RWPE1 (cell line): ENCODE data around the gene GTPBP1.
A peak's percentile ranks its signal among the peaks of the same experiment; 100 is the strongest.

ENCODE experiments used
- CTCF ChIA-PET: fragments of 350-600 bp; sonication (Branson Sonifier 250); formaldehyde crosslinking; extraction: SDS; loops from one replicate; lab custom pipeline; 2021; lab: Yijun Ruan, JAX
- POLR2A ChIA-PET: fragments of 400-600 bp; formaldehyde crosslinking; extraction: SDS; loops from one replicate; lab custom pipeline; 2020; ENCODE audit warnings: antibody characterized with exemption; ENCODE audit not compliant: low non-redundant PET; lab: Yijun Ruan, JAX
- DNase-seq: peaks from one replicate; pipeline ENCODE4 v3.0.0; 2012; ENCODE audit warnings: low spot score
- H3K27ac ChIP-seq: fragments of 450-650 bp; 2 replicates; pipeline ENCODE4 v1.5.1; 2017
- TF ChIP-seq, protein P1 (sequence below): fragments of 450-650 bp; conservative IDR thresholded peaks from 2 replicates; pipeline ENCODE4 v1.5.1; 2017; ENCODE audit warnings: low read depth, mild to moderate bottlenecking

The GTPBP1 gene

DNA sequence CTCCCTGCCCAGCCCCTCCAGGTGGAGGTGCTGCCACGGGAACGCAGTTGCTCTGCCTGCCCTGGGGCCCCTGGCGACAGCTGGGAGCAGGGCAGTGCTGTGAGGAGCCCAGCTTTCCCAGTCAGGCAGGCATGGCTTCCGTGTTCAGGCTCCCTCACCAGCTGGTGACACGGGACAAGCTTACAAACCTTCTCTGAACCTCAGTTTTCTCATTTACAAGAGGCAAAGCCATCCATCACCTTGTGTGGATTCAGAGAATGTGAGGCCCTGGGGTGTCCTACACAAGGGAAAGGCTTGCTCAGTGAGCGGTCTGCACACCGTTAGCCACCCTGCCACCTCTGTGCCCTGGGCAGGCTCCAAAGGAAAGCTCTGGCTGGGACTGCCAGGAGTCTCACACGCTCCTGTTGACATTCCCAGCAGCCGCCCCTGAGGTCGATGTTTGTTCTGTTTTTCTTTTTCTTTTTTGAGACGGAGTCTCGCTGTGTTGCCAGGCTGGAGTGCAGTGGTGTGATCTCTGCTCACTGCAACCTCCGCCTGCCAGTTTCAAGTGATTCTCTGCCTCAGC lies 26.6 kb downstream of the GTPBP1 start:
- H3K27ac ChIP-seq: peak overlapping the region; percentile 73
- TF ChIP-seq, protein P1, sequence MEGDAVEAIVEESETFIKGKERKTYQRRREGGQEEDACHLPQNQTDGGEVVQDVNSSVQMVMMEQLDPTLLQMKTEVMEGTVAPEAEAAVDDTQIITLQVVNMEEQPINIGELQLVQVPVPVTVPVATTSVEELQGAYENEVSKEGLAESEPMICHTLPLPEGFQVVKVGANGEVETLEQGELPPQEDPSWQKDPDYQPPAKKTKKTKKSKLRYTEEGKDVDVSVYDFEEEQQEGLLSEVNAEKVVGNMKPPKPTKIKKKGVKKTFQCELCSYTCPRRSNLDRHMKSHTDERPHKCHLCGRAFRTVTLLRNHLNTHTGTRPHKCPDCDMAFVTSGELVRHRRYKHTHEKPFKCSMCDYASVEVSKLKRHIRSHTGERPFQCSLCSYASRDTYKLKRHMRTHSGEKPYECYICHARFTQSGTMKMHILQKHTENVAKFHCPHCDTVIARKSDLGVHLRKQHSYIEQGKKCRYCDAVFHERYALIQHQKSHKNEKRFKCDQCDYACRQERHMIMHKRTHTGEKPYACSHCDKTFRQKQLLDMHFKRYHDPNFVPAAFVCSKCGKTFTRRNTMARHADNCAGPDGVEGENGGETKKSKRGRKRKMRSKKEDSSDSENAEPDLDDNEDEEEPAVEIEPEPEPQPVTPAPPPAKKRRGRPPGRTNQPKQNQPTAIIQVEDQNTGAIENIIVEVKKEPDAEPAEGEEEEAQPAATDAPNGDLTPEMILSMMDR: no peak
- no peak for DNase-seq
- ChIA-PET POLR2A (no interaction called here), CTCF (no interaction called here)

- ChIA-PET CTCF (interaction anchor here (1.0 to 1.1 kb wide), 2 partner anchors 36 to 119 kb away, joined by 4 read pairs; no protein-coding TSS in a partner anchor), POLR2A (no interaction called here)
- TF ChIP-seq, protein P1: peak; percentile 78
- H3K27ac ChIP-seq: peak overlapping the region; percentile 73
- peak; percentile 34 for DNase-seq
These were observed 27.6 kb downstream of the GTPBP1 start for GRCh38 chr22:38733329-38733723.

DNA sequence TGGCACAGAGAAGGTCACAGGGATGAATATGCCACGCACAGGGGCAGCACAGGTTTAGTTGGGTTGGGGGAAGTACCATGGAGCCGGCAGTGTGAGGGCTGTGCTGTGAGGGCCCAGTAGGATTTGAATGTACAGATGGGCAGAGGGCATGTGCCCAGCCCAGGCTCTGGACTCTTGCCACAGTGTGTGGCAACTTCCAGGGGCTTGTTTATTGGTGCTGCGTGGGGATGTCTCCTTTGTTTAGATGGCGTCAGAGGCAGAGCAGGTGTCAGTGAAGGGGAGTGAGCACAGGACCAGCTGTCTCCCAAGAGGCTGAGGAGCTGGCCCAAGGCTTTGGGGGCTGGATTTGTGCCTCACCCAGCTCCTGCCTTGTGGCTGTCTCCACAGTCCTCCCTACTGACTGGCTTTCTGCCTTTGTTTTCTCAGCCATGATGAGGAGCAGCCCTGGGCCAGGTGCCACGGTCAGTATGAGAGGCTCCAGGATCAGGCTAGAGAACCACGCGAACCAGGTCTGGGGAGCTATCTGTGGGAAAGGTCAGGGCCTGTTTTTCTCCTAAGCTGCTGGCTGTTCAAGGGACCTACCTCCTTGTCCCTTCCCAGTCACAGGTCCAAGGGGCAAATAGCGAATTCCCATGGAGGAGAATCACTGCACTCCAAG lies 28.1 kb downstream of the GTPBP1 start:
- CTCF ChIA-PET: interaction anchor here (0.6 to 1.1 kb wide), 3 partner anchors 12 to 120 kb away, joined by 3 to 4 read pairs (median 4); no protein-coding TSS in a partner anchor
- H3K27ac ChIP-seq: peak overlapping the region; percentile 73
- no peak for DNase-seq
- POLR2A ChIA-PET: no interaction called here
- TF ChIP-seq, protein P1: no peak

DNA sequence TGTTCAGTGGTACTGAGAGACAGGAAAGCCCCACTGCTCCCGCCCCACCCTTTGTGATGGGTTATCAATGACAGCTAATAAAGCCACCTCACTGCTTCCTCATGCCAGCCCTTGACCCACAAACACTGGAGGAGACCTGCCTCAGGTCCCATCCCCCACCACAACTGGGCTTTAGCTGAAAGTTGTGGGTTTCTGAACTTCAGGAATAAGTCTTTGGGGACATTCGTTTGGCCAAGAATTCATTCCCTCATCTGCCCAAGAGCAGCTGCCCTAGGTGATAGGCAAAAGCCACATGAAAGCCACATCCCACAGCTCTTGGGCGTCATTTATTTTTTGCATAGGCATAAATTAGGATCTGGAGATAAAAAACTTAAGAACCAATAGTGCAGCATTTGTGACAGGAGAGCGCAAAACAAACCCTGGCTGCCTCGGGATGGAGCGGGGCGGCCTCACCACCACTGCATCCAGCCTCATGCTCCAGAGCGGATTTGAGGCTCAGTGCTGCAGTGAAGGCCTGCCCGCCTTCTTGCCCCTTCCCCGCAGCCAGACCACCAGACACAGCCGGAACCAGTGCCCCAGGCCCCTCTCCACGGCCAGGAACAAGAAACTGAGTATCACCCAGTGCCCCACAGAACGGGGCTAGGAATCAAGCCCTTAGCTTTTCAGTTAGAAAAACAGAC lies 28.8 kb downstream of the GTPBP1 start:
- ChIA-PET POLR2A (no interaction called here), CTCF (interaction anchor here (0.6 kb wide), 3 partner anchors 11 to 83 kb away, joined by 3 read pairs; no protein-coding TSS in a partner anchor)
- DNase-seq: no peak
- H3K27ac ChIP-seq: peak overlapping the region; percentile 73
- TF ChIP-seq, protein P1: no peak

DNA sequence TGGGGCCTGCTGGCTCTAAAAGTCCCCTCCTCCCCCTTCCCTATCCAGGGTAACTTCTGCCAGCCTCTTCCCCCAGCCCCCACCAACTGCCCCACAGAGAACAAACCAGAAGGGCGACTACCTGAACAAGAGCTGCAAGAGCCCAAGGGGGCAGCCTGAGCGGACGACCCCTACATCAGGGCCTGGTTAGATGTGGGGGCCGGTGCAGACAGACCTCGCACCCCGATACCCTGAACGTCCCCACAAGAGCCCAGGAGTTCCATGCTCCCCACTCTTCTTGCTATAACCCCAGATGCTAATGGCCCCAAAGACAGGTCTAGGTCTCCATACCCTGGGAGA lies 29.4 kb downstream of the GTPBP1 start:
- H3K27ac ChIP-seq: peak overlapping the region; percentile 73
- TF ChIP-seq, protein P1: no peak
- POLR2A ChIA-PET: no interaction called here
- CTCF ChIA-PET: interaction anchor here (0.6 to 0.9 kb wide), 2 partner anchors 31 to 83 kb away, joined by 3 read pairs; no protein-coding TSS in a partner anchor
- no peak for DNase-seq

GRCh38 chr22:38735465-38736256 lies 29.9 kb downstream of the GTPBP1 start:
- H3K27ac ChIP-seq: peak overlapping the region; percentile 73
- CTCF ChIA-PET: interaction anchor here (0.7 to 0.9 kb wide), 2 partner anchors 13 to 30 kb away, joined by 3 read pairs; no protein-coding TSS in a partner anchor
- TF ChIP-seq, protein P1: no peak
- POLR2A ChIA-PET: no interaction called here
- no peak for DNase-seq
